Measurements from ENCODE around the gene BABAM2. TPM values are rescaled to one million over a fixed set of nuclear protein-coding genes. Genes with fewer than 3 reads are reported as not detected.
"Not testable (repeated sequence)": the region's sequence is repeated elsewhere in the genome, so short reads cannot be mapped to it uniquely, and the experiment has no call there.

The BABAM2 gene
- total RNA-seq, 1 experiment from 2014 or later, result 27.1 TPM

- H3K9ac ChIP-seq (ENCODE audit: extremely low read depth, insufficient read length, low read length), result no peak overlapping the region
- no peaks in the 10 kb centered on the region for H3K23me2 ChIP-seq (ENCODE audit: insufficient read length, low read depth, low read length, poor library complexity, severe bottlenecking)
- no peak overlapping the region for H2BK15ac ChIP-seq (ENCODE audit: low read depth, low read length)
- no peak overlapping the region for H4K91ac ChIP-seq (ENCODE audit: insufficient read length, low read depth, low read length)
- no peaks in the 10 kb centered on the region for H3K79me2 ChIP-seq (ENCODE audit: insufficient read depth, low read length)
- no peaks in the 10 kb centered on the region; the same call in 1 of the 2 replicates for H3K27me3 ChIP-seq (ENCODE audit: insufficient read depth, low read length)
- no peak overlapping the region for H3K23ac ChIP-seq (ENCODE audit: insufficient read length, low read depth, low read length)
- no peak for DNase-seq
- no peak overlapping the region for H3T11ph ChIP-seq (ENCODE audit: low read length)
- no peak overlapping the region for H4K8ac ChIP-seq (replicated peaks; ENCODE audit: insufficient read length, low read depth, low read length)
- H2BK120ac ChIP-seq (ENCODE audit: low read depth, low read length, poor library complexity, severe bottlenecking), result no peak overlapping the region
- H2AK5ac ChIP-seq (ENCODE audit: insufficient read length, low read length), result no peak overlapping the region
- peaks cover 30% of the 10 kb centered on the region for H3K27me3 Mint-ChIP-seq (ENCODE audit: low read depth)
- H3K27ac ChIP-seq (ENCODE audit: insufficient read length, low read depth, low read length), result no peak overlapping the region
- H3K36me3 Mint-ChIP-seq (ENCODE audit: insufficient read depth in 1 of 3, low read depth in 3 of 3), result no peaks in the 10 kb centered on the region
- H3K27ac Mint-ChIP-seq, result no peak overlapping the region
- no peak overlapping the region for H2BK5ac ChIP-seq (ENCODE audit: insufficient read length, low read length)
- no CpG with 5 or more reads among the region's 3 CpGs for WGBS (ENCODE audit: extremely low coverage, insufficient read length, low lambda C conversion rate)
- no peak overlapping the region for H3K14ac ChIP-seq (ENCODE audit: insufficient read depth, low read length)
- no peaks in the 10 kb centered on the region for H3K79me1 ChIP-seq (ENCODE audit: insufficient read depth, low read depth, low read length, poor library complexity, severe bottlenecking)
- H3K4me1 ChIP-seq (ENCODE audit: insufficient read depth, low read length), result no peaks in the 10 kb centered on the region
- no peak overlapping the region for H3K4me3 Mint-ChIP-seq
- no peaks in the 10 kb centered on the region for H3K9me3 ChIP-seq (ENCODE audit: control insufficient read depth, low read depth, low read length)
- no peak overlapping the region for H3K4me2 ChIP-seq (ENCODE audit: insufficient read depth, insufficient read length, low read length)
- H4K5ac ChIP-seq (ENCODE audit: insufficient read length, low read depth, low read length), result no peak overlapping the region
- H2AFZ ChIP-seq (ENCODE audit: low read length), result no peak overlapping the region
- no peaks in the 10 kb centered on the region for H4K20me1 ChIP-seq (ENCODE audit: control insufficient read depth, insufficient read depth, insufficient read length)
- TF ChIP-seq CTCF (conservative IDR thresholded peaks at IDR 0.05), result no peak
- H3K18ac ChIP-seq (ENCODE audit: insufficient read length, low read depth, low read length), result no peak overlapping the region
- no peak overlapping the region for H2BK20ac ChIP-seq (ENCODE audit: low read depth, low read length, poor library complexity, severe bottlenecking)
- H3K56ac ChIP-seq (ENCODE audit: insufficient read length, low read depth, low read length), result no peak overlapping the region
- no peak overlapping the region for H2BK12ac ChIP-seq (ENCODE audit: insufficient read length, low read depth, low read length)
- no peaks in the 10 kb centered on the region for H3K9me3 Mint-ChIP-seq
- H3K4me1 Mint-ChIP-seq, result peaks cover 4 to 7% of the 10 kb centered on the region in 2 experiments; a peak in 2 of 4 replicates
- no peak overlapping the region for H3K4ac ChIP-seq (ENCODE audit: low read depth, low read length)
Observed at GRCh38 chr2:28370354-28370753, 479.8 kb downstream of the BABAM2 start.

GRCh38 chr2:28371728-28372127 is 481.2 kb downstream of the BABAM2 start:
- not testable (repeated sequence) for H3K79me2 ChIP-seq (ENCODE audit: insufficient read depth, low read length); H3K36me3 Mint-ChIP-seq (ENCODE audit: insufficient read depth in 1 of 3, low read depth in 3 of 3); H3K4me3 Mint-ChIP-seq; H4K20me1 ChIP-seq (ENCODE audit: control insufficient read depth, insufficient read depth, insufficient read length); H3K27ac Mint-ChIP-seq; H3K14ac ChIP-seq (ENCODE audit: insufficient read depth, low read length); H3K79me1 ChIP-seq (ENCODE audit: insufficient read depth, low read depth, low read length, poor library complexity, severe bottlenecking); H3K4me1 ChIP-seq (ENCODE audit: insufficient read depth, low read length); H3K27me3 ChIP-seq (ENCODE audit: insufficient read depth, low read length); H3K23ac ChIP-seq (ENCODE audit: insufficient read length, low read depth, low read length); H3K9ac ChIP-seq (ENCODE audit: extremely low read depth, insufficient read length, low read length); H2BK15ac ChIP-seq (ENCODE audit: low read depth, low read length); H4K5ac ChIP-seq (ENCODE audit: insufficient read length, low read depth, low read length); H2AK5ac ChIP-seq (ENCODE audit: insufficient read length, low read length); H3T11ph ChIP-seq (ENCODE audit: low read length); H3K4me2 ChIP-seq (ENCODE audit: insufficient read depth, insufficient read length, low read length); H2BK20ac ChIP-seq (ENCODE audit: low read depth, low read length, poor library complexity, severe bottlenecking); H3K9me3 Mint-ChIP-seq; H3K56ac ChIP-seq (ENCODE audit: insufficient read length, low read depth, low read length); H2BK5ac ChIP-seq (ENCODE audit: insufficient read length, low read length); DNase-seq; H3K4me1 Mint-ChIP-seq; H3K4ac ChIP-seq (ENCODE audit: low read depth, low read length); H2BK120ac ChIP-seq (ENCODE audit: low read depth, low read length, poor library complexity, severe bottlenecking); H2AFZ ChIP-seq (ENCODE audit: low read length); H3K9me3 ChIP-seq (ENCODE audit: control insufficient read depth, low read depth, low read length); H3K23me2 ChIP-seq (ENCODE audit: insufficient read length, low read depth, low read length, poor library complexity, severe bottlenecking); H4K91ac ChIP-seq (ENCODE audit: insufficient read length, low read depth, low read length); H3K18ac ChIP-seq (ENCODE audit: insufficient read length, low read depth, low read length); H3K27ac ChIP-seq (ENCODE audit: insufficient read length, low read depth, low read length); H4K8ac ChIP-seq (replicated peaks; ENCODE audit: insufficient read length, low read depth, low read length); H2BK12ac ChIP-seq (ENCODE audit: insufficient read length, low read depth, low read length)
- H3K27me3 Mint-ChIP-seq (ENCODE audit: low read depth), result peaks cover 35% of the 10 kb centered on the region
- no CpG with 5 or more reads among the region's 4 CpGs for WGBS (ENCODE audit: extremely low coverage, insufficient read length, low lambda C conversion rate)

Measured in H9 (cell line).